Breast epithelium (tissue), 4 donors: ENCODE measurements around the gene TIMM23B. TPM values are rescaled to one million over a fixed set of nuclear protein-coding genes. Genes with fewer than 3 reads are reported as not detected.
"Not testable (repeated sequence)": the region's sequence is repeated elsewhere in the genome, so short reads cannot be mapped to it uniquely, and the experiment has no call there.

Experiments used
- DNase-seq, 2 donors: peaks; one replicate each; pipeline ENCODE4 v3.0.0-alpha.2; 2019; ENCODE audit warnings: low spot score in 2 of 2
- H3K27ac ChIP-seq, 2 donors: fragments of 200-600 bp; sonication (generic) in 1 of 2; one replicate each; pipeline ENCODE4 v1.5.1; 2016 to 2019; ENCODE audit warnings: mild to moderate bottlenecking in 1 of 2
- H3K27me3 ChIP-seq, 2 donors: fragments of 200-600 bp; sonication (generic) in 1 of 2; one replicate each; pipeline versions ENCODE4 v1.5.1 to v1.6.0; 2017 to 2019; ENCODE audit warnings: control low read depth in 1 of 2, mild to moderate bottlenecking in 1 of 2
- H3K36me3 ChIP-seq: fragments of 200-600 bp; one replicate; pipeline ENCODE4 v1.5.1; 2019
- H3K4me1 ChIP-seq, 2 donors: fragments of 200-600 bp; sonication (generic); one replicate each; pipeline ENCODE4 v1.5.1; 2016 to 2019; ENCODE audit warnings: control low read depth in 1 of 2
- H3K4me3 ChIP-seq, 3 donors: fragments of 200-600 bp; sonication (generic); 1 replicate in 2 of 3; 2 replicates in 1 of 3; pipeline ENCODE4 v1.5.1; 2016 to 2019; ENCODE audit warnings: mild to moderate bottlenecking in 3 of 3, moderate library complexity in 2 of 3
- H3K9me3 ChIP-seq, 2 donors: fragments of 200-600 bp; sonication (generic) in 1 of 2; one replicate each; pipeline ENCODE4 v1.5.1; 2016 to 2019; ENCODE audit warnings: control low read depth in 1 of 2
- POLR2A ChIP-seq: fragments of 450-650 bp; IDR thresholded peaks from one replicate; pipeline ENCODE4 v1.6.1; 2016; ENCODE audit warnings: antibody characterized with exemption, mild to moderate bottlenecking, moderate library complexity
- POLR2AphosphoS5 ChIP-seq, 3 donors: sonication (generic); formaldehyde crosslinking; IDR thresholded peaks; one replicate each; pipeline ENCODE4 v1.6.1; 2017; ENCODE audit warnings: antibody characterized with exemption in 3 of 3
- intact Hi-C: fragments of 100-400 bp; cut with DNase I; formaldehyde crosslinking; loops from one replicate; pipeline ENCODE4 v1.15.1; 2023; ENCODE audit warnings: low total_unique reads
- total RNA-seq, 3 donors: library from RNA; depleted of rRNA; stranded (reverse); fragments of >200 nt; gene quantifications; one replicate each; pipeline ENCODE4 v1.1.0, GENCODE V29; 2016
- TF ChIP-seq, protein P1 (sequence below), 3 donors: fragments of 450-650 bp; IDR thresholded peaks; one replicate each; pipeline ENCODE4 v1.5.1; 2016 to 2017; ENCODE audit warnings: antibody characterized with exemption in 3 of 3, mild to moderate bottlenecking in 3 of 3, moderate library complexity in 3 of 3

The TIMM23B gene
- total RNA-seq, 3 donors from 2014 or later, result 15.0 to 29.7 (median 24.6) TPM

DNA sequence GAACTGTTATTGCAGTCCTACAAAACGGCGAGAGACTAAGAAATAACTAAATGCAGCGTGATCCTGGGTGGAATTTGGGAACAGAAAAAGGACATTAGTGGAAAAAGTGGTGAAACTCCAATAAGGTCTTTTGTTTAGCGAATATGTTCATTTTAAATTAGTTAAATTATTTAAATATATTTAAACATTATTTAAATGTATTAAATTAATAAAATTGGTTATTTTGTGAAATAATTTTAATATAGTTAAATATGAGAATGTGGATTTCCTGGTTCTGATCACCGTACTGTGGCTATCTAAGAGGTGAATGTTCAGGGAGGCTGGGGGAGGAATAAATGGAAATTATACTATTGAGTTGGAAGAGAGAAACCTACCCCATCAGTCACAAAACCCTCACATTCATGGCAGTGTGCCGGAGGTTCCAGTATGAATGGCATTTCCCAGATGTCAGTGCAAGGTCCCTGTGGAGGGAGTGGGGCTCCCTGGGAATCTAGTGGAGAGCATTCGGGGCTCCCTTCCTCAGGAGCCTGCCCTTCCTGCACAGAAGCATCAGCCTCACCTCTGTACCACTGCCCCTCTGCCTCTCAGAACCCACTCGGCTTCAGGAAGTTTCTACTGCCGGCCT, 73.9 kb downstream of the TIMM23B start:
- H3K27me3 ChIP-seq, intact Hi-C loops, H3K9me3 ChIP-seq, H3K27ac ChIP-seq, DNase-seq, H3K4me1 ChIP-seq, H3K36me3 ChIP-seq, H3K4me3 ChIP-seq: not testable (repeated sequence)

DNA sequence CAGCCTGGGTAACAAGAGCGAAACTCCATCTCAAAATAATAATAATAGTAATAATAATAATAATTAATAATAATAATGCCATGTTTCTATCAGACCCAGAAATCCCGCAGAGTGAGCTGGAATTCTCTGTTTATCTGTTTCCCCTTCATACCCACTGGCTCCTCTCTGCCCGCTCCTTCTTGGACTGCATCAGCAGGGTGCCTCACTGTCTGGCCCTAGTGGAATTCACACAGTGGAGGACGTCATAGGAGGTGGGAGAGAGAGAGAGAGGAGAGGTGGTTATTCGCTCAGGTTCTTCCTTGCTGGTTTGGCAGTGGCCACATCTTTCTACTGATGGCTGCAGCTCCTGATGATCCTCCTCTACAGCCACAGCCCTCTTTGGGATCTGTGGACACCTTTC, 75.1 kb downstream of the TIMM23B start:
- H3K27me3 ChIP-seq, H3K4me3 ChIP-seq, intact Hi-C loops, H3K4me1 ChIP-seq, H3K9me3 ChIP-seq, H3K36me3 ChIP-seq, DNase-seq, H3K27ac ChIP-seq: not testable (repeated sequence)

DNA sequence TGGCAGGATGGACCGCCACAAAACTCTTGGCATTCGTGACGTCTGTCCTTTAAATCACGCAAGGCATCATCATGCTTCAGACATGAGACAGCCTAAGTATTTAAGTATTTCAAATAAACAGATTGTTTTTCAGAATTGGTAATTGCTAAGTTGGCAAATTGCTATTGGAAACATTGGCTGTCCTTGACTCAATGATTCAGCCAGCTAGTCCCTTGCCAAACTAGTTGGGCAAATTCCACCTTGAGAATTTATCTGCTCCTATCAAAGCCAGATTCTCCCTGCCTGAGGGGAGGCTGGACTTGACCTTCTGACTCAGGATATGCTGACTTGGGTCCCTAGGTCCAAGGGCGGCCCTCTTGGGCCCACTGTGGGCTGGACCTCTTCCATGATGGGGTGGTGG, 75.8 kb downstream of the TIMM23B start:
- H3K36me3 ChIP-seq, H3K4me3 ChIP-seq, H3K9me3 ChIP-seq, H3K27me3 ChIP-seq, H3K27ac ChIP-seq, DNase-seq, H3K4me1 ChIP-seq, intact Hi-C loops: not testable (repeated sequence)

DNA sequence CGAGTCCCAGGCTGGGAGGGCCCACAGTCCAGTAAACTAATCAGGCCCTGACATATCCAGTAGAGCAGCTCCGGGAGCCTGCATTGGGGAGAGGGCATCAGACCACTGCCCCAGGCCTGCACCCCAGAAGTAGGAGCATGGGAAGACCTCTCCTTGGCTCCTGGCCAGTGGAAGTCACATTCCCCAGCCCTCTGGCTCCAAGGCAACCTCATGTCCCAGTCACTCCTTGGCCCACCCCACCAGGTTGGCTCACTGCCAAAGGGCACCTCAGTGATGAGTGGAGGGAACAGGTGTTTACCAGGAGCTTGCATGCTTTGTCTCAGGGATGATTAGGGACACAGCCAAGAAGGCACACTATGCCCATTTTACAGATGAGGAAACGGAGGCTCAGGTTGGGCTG, 77.4 kb downstream of the TIMM23B start:
- H3K36me3 ChIP-seq, H3K9me3 ChIP-seq, H3K27me3 ChIP-seq, H3K4me1 ChIP-seq, H3K4me3 ChIP-seq, DNase-seq, H3K27ac ChIP-seq, intact Hi-C loops: not testable (repeated sequence)

DNA sequence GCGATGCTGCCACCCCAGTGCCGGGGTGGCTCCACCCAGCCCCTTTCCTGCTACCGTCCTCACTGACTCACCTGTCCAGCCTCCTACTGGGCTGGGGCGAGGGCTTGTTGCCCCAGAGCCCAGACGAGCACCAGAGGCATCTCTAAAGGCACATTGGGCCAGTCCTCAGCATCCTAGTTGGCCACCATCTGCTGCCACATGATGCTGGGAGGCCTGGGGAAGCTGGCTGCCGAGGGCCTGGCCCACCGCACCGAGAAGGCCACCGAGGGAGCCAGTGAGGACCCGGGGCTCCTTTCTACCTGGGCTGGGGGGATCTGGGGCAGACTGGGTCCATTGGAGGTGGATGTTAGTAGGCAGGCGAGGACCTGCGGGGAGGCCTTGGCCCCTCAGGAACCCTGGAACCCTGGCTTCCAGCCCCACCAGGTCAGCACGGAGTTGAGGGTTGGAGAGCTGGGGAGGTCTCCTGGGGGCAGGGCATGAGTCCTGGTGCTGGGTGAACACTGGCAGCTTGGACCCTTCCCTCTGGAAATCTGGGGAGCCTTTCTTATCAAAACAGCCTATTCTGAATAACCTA, 78.7 kb downstream of the TIMM23B start:
- H3K4me3 ChIP-seq, H3K27ac ChIP-seq, H3K4me1 ChIP-seq, H3K27me3 ChIP-seq, H3K36me3 ChIP-seq, DNase-seq, H3K9me3 ChIP-seq, intact Hi-C loops: not testable (repeated sequence)

DNA sequence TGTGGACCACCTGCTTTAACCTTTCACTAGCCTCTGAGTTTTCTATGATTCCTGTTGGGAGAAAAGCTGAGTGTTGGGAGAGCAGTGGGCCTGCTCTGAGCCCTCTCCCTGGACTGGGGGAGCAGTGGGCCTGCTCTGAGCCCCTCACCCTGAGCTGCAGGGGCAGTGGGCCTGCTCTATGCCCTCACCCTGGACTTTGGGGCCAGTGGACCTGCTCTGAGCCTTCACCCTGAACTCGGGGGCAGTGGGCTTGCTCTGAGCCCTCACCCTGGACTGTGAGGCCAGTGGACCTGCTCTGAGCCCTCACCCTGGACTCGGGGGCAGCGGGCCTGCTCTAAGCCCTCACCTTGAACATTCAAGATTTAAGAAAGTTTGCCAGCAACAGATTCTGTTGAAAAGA, 79.8 kb downstream of the TIMM23B start:
- Histone ChIP-seq H3K27ac (no peak overlapping the region), H3K27me3 (peaks cover 0 to 4% of the 10 kb centered on the region in 2 donors), H3K9me3 (no peaks in the 10 kb centered on the region), H3K36me3 (no peaks in the 10 kb centered on the region), H3K4me1 (no peaks in the 10 kb centered on the region), H3K4me3 (no peak overlapping the region)
- intact Hi-C loops, result no loop called here
- DNase-seq, result no peak
- TF ChIP-seq, protein P1, sequence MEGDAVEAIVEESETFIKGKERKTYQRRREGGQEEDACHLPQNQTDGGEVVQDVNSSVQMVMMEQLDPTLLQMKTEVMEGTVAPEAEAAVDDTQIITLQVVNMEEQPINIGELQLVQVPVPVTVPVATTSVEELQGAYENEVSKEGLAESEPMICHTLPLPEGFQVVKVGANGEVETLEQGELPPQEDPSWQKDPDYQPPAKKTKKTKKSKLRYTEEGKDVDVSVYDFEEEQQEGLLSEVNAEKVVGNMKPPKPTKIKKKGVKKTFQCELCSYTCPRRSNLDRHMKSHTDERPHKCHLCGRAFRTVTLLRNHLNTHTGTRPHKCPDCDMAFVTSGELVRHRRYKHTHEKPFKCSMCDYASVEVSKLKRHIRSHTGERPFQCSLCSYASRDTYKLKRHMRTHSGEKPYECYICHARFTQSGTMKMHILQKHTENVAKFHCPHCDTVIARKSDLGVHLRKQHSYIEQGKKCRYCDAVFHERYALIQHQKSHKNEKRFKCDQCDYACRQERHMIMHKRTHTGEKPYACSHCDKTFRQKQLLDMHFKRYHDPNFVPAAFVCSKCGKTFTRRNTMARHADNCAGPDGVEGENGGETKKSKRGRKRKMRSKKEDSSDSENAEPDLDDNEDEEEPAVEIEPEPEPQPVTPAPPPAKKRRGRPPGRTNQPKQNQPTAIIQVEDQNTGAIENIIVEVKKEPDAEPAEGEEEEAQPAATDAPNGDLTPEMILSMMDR (IDR thresholded peaks at IDR 0.05), result no peak
- TF ChIP-seq POLR2AphosphoS5 (IDR thresholded peaks at IDR 0.05) (no peak), POLR2A (no peak)

Other genes with a start within 250 kb of the TIMM23B start
- not detected for gene OGDHL, start 179.7 kb upstream of the TIMM23B start, total RNA-seq
- 10 to 100 TPM; 24.3 to 45.4 (median 31.5) TPM for gene PARG, start within 50 bp of the TIMM23B start, total RNA-seq
- 10 to 100 TPM; 12.8 to 29.8 (median 26.8) TPM for gene AGAP6, start 46.4 kb downstream of the TIMM23B start, total RNA-seq
- 10 to 100 TPM; 40.1 to 52.5 (median 41.3) TPM for gene WASHC2A, start 125.9 kb downstream of the TIMM23B start, total RNA-seq